WTC11 (cell line): ENCODE results near the gene SLC16A7.

ENCODE experiments used
- ARID4B ChIP-seq: sonication (generic); formaldehyde crosslinking; IDR thresholded peaks from 2 replicates; pipeline ENCODE4 v1.8.0; 2023; ENCODE audit warnings: missing genetic modification reagents, mild to moderate bottlenecking, borderline replicate concordance
- JUN ChIP-seq: sonication (generic); formaldehyde crosslinking; IDR thresholded peaks from 2 replicates; pipeline ENCODE4 v1.8.0; 2023; ENCODE audit warnings: mild to moderate bottlenecking, missing genetic modification reagents
- NFYB ChIP-seq: sonication (generic); formaldehyde crosslinking; conservative IDR thresholded peaks from 2 replicates; pipeline ENCODE4 v1.8.0; 2022; ENCODE audit warnings: low read depth, missing genetic modification reagents
- TF ChIP-seq, protein P1 (sequence below): sonication (generic); formaldehyde crosslinking; IDR thresholded peaks from 2 replicates; pipeline ENCODE4 v1.8.0; 2022; ENCODE audit warnings: missing genetic modification reagents
- TF ChIP-seq, protein P2 (sequence below): sonication (generic); formaldehyde crosslinking; IDR thresholded peaks from 2 replicates; pipeline ENCODE4 v1.8.1; 2022; ENCODE audit warnings: low read depth, missing genetic modification reagents, borderline replicate concordance
- TF ChIP-seq, protein P3 (sequence below): fragments of 200-600 bp; IDR thresholded peaks from 2 replicates; pipeline ENCODE4 v1.8.0; 2022; ENCODE audit warnings: antibody characterized with exemption

DNA sequence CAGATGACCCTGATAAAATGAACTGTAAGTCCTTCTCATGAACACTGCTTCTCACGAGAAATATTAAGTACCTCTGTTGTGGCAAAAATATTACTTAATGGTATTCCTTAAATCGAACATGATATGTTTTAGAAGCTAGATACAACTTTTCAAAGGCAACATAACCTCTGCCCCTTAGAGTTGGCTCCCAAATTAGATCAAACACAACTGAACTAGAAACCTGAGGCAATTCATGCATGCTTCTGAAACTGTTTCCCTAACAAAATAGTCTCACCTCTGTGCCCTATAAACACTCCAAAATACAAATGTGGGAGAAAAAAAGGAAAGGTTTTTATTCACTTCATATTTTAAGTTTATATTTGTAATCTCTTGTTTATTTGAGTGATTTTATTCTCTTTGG lies 121.6 kb downstream of the SLC16A7 start:
- TF ChIP-seq JUN (no peak), ARID4B (CRISPR knock-in tag) (no peak), NFYB (no peak)
- TF ChIP-seq, protein P1, sequence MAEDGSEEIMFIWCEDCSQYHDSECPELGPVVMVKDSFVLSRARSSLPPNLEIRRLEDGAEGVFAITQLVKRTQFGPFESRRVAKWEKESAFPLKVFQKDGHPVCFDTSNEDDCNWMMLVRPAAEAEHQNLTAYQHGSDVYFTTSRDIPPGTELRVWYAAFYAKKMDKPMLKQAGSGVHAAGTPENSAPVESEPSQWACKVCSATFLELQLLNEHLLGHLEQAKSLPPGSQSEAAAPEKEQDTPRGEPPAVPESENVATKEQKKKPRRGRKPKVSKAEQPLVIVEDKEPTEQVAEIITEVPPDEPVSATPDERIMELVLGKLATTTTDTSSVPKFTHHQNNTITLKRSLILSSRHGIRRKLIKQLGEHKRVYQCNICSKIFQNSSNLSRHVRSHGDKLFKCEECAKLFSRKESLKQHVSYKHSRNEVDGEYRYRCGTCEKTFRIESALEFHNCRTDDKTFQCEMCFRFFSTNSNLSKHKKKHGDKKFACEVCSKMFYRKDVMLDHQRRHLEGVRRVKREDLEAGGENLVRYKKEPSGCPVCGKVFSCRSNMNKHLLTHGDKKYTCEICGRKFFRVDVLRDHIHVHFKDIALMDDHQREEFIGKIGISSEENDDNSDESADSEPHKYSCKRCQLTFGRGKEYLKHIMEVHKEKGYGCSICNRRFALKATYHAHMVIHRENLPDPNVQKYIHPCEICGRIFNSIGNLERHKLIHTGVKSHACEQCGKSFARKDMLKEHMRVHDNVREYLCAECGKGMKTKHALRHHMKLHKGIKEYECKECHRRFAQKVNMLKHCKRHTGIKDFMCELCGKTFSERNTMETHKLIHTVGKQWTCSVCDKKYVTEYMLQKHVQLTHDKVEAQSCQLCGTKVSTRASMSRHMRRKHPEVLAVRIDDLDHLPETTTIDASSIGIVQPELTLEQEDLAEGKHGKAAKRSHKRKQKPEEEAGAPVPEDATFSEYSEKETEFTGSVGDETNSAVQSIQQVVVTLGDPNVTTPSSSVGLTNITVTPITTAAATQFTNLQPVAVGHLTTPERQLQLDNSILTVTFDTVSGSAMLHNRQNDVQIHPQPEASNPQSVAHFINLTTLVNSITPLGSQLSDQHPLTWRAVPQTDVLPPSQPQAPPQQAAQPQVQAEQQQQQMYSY (CRISPR knock-in tag), result no peak
- TF ChIP-seq, protein P2, sequence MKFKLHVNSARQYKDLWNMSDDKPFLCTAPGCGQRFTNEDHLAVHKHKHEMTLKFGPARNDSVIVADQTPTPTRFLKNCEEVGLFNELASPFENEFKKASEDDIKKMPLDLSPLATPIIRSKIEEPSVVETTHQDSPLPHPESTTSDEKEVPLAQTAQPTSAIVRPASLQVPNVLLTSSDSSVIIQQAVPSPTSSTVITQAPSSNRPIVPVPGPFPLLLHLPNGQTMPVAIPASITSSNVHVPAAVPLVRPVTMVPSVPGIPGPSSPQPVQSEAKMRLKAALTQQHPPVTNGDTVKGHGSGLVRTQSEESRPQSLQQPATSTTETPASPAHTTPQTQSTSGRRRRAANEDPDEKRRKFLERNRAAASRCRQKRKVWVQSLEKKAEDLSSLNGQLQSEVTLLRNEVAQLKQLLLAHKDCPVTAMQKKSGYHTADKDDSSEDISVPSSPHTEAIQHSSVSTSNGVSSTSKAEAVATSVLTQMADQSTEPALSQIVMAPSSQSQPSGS (CRISPR knock-in tag), result no peak
- TF ChIP-seq, protein P3, sequence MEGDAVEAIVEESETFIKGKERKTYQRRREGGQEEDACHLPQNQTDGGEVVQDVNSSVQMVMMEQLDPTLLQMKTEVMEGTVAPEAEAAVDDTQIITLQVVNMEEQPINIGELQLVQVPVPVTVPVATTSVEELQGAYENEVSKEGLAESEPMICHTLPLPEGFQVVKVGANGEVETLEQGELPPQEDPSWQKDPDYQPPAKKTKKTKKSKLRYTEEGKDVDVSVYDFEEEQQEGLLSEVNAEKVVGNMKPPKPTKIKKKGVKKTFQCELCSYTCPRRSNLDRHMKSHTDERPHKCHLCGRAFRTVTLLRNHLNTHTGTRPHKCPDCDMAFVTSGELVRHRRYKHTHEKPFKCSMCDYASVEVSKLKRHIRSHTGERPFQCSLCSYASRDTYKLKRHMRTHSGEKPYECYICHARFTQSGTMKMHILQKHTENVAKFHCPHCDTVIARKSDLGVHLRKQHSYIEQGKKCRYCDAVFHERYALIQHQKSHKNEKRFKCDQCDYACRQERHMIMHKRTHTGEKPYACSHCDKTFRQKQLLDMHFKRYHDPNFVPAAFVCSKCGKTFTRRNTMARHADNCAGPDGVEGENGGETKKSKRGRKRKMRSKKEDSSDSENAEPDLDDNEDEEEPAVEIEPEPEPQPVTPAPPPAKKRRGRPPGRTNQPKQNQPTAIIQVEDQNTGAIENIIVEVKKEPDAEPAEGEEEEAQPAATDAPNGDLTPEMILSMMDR, result no peak
